ENCODE measurements around the gene PGRMC1. TPM values are rescaled to one million over a fixed set of nuclear protein-coding genes. Genes with fewer than 3 reads are reported as not detected.

Gene PGRMC1
- polyA plus RNA-seq, 1 donor: 247 TPM

Other genes starting within 250 kb of the PGRMC1 start
- not detected for gene CT47C1, start 163.3 kb upstream of the PGRMC1 start, polyA plus RNA-seq (ENCODE audit: insufficient read length)
- 1.5 TPM for gene KIAA1210, start 108.5 kb upstream of the PGRMC1 start, polyA plus RNA-seq (ENCODE audit: insufficient read length)
- gene SLC25A43, start 163.1 kb downstream of the PGRMC1 start, polyA plus RNA-seq (ENCODE audit: insufficient read length): 7.4 TPM
- gene SLC25A5, start 232.2 kb downstream of the PGRMC1 start, polyA plus RNA-seq (ENCODE audit: insufficient read length): 340 TPM

Data from left kidney (tissue), 1 donor.